Right ventricle myocardium inferior (tissue), 1 donor: ENCODE measurements around the gene CAMKMT. TPM values are rescaled to one million over a fixed set of nuclear protein-coding genes. Genes with fewer than 3 reads are reported as not detected.
"Not testable (repeated sequence)": the region's sequence is repeated elsewhere in the genome, so short reads cannot be mapped to it uniquely, and the experiment has no call there.

Source experiments
- ATAC-seq: fragments of 200-7000 bp; cut with Tn5 transposase; one replicate; pipeline ENCODE4 v1.9.1; 2020; ENCODE audit warnings: mild to moderate bottlenecking, moderate library complexity
- DNase-seq: peaks from one replicate; pipeline ENCODE4 v3.0.0; 2021; ENCODE audit errors: missing footprints
- intact Hi-C: fragments of 100-400 bp; cut with DNase I; formaldehyde crosslinking; loops from one replicate; pipeline ENCODE4 v1.11.0; 2022
- total RNA-seq: library from RNA; stranded (reverse); fragmentation: NEBNext Ultra II Directional; extraction: Animal tissue kit (Norgen Biotek cat#: 25700); gene quantifications from one replicate; pipeline ENCODE4 v1.2.1, GENCODE V29; 2021
- donor health status: DM: no; HTN: yes; CAD: no; lungs with severe emphysema.

The CAMKMT gene
- total RNA-seq, 1 donor from 2014 or later, result 4.6 TPM

- no peak for ATAC-seq
- intact Hi-C loops, result no loop called here
- no peak for DNase-seq
Measured at GRCh38 chr2:44352510-44352909, 9.2 kb upstream of the CAMKMT start.

GRCh38 chr2:44354761-44355160, 7.0 kb upstream of the CAMKMT start:
- ATAC-seq (no peak), DNase-seq (no peak)
- intact Hi-C loops, result no loop called here

GRCh38 chr2:44358503-44358902, 3.2 kb upstream of the CAMKMT start:
- no peak for ATAC-seq
- no peak for DNase-seq
- intact Hi-C loops, result no loop called here

GRCh38 chr2:44360749-44361329, 908 bp upstream of the CAMKMT start:
- ATAC-seq, result peak; percentile 14
- intact Hi-C loops, result loop anchor here (5.0 to 10.0 kb wide), 3 partner anchors 34 to 276 kb away; partner anchors contain the start of gene PPM1B
- no peak for DNase-seq

- DNase-seq, result peak; percentile 60
- peak; percentile 49 for ATAC-seq
- intact Hi-C loops, result loop anchor here (5.0 to 10.0 kb wide), 3 partner anchors 35 to 278 kb away; partner anchors contain the start of gene PPM1B
Measured at GRCh38 chr2:44362207-44363015, 664 bp downstream of the CAMKMT start.

DNA sequence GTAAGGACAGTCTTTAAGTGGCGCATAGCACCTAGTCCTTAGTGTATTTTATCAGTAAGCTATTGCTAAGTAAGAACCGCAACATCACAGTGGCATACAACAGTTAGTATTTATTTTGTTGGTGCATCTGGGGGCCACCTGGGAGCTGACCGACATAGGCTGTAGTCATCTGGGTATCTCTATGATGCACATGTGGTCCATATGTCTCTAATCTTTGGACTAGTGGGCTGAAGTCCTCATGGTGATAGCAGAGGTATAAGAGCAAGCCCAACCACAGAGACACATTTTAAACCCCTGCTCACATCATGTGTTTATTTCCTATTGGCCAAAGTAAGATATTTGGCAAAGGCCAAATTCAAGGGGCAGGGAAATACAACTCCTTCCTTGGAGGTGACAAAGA, 2.9 kb downstream of the CAMKMT start:
- intact Hi-C loops, result loop anchor here (5.0 to 10.0 kb wide), 3 partner anchors 37 to 280 kb away; partner anchors contain the start of gene PPM1B
- DNase-seq, result no peak
- no peak for ATAC-seq

- ATAC-seq, result no peak
- intact Hi-C loops, result loop anchor here (10.0 kb wide), 1 partner anchor 283 kb away; no protein-coding TSS in a partner anchor
- DNase-seq, result no peak
Measured at GRCh38 chr2:44367591-44367990, 5.8 kb downstream of the CAMKMT start.

GRCh38 chr2:44369392-44369791, 7.6 kb downstream of the CAMKMT start:
- intact Hi-C loops, result loop anchor here (10.0 kb wide), 1 partner anchor 285 kb away; no protein-coding TSS in a partner anchor
- no peak for DNase-seq
- ATAC-seq, result no peak

- DNase-seq (no peak), ATAC-seq (no peak)
- intact Hi-C loops, result no loop called here
Measured at GRCh38 chr2:44371445-44371844, 9.7 kb downstream of the CAMKMT start.

DNA sequence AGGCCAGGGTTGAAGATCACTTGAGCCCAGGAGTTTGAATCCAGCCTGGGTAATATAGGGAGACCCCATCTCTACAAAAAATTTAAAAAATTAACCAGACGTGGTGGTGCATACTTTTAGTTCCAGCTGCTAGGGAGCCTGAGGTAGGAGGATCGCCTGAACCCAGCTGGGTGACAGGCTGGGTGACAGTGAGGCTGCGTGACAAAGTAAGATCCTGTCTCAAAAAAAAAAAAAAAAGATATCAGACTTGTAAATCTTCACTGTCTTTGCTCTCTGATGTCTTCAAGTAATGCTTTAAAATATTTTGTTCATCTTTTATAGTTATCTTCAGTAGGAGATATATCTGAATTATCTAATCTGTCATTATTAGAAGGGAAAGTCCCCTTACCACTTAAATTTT, 10.5 kb downstream of the CAMKMT start:
- ATAC-seq, result no peak
- intact Hi-C loops, result no loop called here

DNA sequence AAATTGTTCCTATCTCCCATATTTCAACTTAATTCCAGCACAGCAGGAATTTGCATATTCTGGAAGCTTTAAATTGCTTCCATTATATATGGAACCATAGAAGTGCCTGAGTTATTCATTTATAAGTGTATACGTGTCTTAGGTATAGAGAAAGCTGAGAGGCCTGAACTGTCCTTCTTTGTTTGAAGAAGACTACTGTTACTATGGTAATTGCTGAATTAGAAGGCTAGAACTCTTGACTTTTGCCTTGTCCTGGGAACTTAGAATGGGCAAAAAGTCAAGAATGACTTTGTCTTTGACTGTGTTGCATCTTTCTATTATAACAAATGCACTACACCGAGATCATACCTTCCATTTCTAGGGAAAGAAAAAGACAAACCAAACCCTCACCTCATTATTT, 15.7 kb downstream of the CAMKMT start:
- intact Hi-C loops, result no loop called here

More for the DNA sequence above, 10.5 kb downstream of the CAMKMT start:
- DNase-seq, result no peak

GRCh38 chr2:44385226-44385625, 23.5 kb downstream of the CAMKMT start:
- DNase-seq, ATAC-seq, intact Hi-C loops: not testable (repeated sequence)

More for the DNA sequence above, 15.7 kb downstream of the CAMKMT start:
- ATAC-seq (no peak), DNase-seq (no peak)

GRCh38 chr2:44388877-44389276, 27.1 kb downstream of the CAMKMT start:
- no peak for ATAC-seq
- intact Hi-C loops, result no loop called here
- no peak for DNase-seq

DNA sequence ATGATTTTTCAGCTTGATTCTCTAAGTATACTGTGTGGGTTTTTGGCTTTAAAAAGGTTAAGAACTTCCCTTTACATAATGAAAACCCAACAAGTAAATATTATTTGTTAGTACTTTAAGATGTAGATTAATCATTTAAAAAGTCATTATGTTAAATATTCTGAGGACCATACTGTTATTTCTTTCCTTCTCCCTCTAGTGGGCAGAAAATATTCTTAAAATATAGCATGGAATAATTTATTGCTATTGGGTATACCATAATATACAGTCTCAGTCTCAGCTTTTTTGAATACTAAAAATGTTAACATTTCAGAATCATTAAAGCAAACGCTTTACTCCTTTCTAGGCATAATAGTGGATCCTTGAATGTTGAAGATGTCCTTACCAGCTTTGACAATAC, 28.1 kb downstream of the CAMKMT start:
- no peak for DNase-seq
- intact Hi-C loops, result no loop called here
- no peak for ATAC-seq

DNA sequence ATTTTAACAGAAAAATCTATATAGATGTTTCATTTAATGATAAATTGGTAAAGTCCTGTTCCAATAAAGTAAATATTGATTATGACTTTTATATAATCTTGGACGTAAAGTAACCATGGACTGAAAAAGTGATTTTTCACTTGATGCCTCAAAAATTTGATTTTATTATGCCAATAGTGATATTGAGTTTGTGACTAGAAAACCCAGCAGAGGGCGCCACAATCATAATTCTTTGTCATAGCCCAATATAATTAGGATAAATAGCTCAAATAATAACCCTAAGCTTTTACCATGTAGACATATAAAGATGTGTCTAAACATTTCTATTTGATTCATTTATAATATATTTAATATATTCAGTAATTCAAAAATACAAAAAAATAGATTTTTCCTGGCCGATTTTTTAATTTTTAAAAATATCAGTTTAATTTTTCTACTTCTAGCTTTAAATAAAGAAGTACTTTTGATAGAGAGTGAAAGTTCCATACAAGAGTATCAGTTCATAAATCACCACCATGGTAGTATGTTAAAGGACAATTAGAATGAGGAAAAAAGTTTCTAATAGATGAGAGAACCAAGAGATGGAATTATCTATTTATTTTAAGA, 30.7 kb downstream of the CAMKMT start:
- no peak for DNase-seq
- no peak for ATAC-seq
- intact Hi-C loops, result loop anchor here (2.0 kb wide), 1 partner anchor 564 kb away; no protein-coding TSS in a partner anchor

DNA sequence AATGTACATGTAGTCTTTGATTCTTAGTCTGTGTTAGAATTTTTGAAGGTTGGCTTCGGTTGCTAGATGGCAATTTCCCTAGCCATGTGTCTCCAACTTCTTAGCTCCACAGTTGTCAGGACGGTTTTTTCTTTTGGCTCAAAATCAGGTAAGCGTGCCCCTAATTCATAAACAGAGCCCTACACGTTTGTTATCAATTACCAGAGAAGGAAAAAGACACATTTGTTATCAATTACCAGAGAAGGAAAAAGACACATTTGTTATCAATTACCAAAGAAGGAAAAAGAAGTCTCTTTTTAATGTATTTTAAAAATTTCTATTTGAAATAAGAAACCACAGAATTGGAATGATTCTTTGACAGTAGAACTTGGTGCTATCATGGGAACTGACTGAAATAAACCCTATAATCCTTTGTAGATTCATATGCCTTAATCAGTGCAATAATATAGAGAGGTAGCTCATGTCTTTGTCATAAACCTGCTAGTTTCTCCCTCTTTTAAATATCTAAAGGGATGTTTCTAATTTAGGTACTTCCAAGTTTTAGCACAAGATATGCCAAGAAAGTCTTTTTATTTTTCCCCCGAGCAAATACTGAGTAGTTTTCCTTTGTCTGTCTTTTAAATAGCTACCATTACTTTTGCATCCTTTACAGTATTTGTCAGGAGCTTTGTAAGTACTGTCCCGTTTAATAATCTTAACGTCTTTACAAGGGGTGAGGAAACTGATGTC, 35.9 kb downstream of the CAMKMT start:
- no peak for ATAC-seq
- intact Hi-C loops, result no loop called here
- DNase-seq, result no peak

DNA sequence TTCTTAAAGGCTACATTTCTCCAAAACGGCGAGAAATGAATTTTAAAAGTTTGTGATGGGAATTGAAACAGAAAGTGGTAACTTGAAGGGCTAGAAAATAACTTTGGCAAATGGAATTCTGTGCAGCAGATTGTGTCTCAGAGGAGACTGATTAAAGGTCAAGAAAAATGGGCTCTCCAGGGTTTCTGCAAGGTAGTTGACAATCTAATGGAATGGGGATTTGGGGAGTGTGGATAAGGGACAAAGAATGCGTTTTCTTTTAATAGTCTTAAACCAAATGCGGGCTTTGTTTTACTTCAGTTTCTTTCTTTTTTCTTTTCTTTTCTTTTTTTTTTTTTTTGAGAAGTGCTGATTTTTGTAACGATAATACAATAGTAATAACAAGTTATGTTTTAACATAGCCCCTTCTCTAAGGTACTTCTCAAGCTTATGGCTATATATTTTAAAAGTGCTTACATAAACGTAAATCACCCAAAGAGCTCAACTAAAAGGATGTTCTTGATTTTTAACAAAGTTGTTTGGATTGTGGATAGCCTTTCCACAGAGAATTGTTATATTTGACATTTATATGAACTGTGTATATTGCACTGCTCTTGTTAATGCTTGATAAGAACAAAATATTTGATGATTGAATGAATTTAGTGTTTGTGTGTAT, 36.6 kb downstream of the CAMKMT start:
- DNase-seq, result no peak
- intact Hi-C loops, result no loop called here
- no peak for ATAC-seq

GRCh38 chr2:44420725-44421124, 59.0 kb downstream of the CAMKMT start:
- intact Hi-C loops, result no loop called here
- ATAC-seq, result no peak

More at GRCh38 chr2:44420725-44421124, 59.0 kb downstream of the CAMKMT start:
- DNase-seq, result no peak
